HFFc6 (cell line): ENCODE results near the gene RAP1GAP2. TPM values are rescaled to one million over a fixed set of nuclear protein-coding genes. Genes with fewer than 3 reads are reported as not detected.
"Not testable (repeated sequence)": the region's sequence is repeated elsewhere in the genome, so short reads cannot be mapped to it uniquely, and the experiment has no call there.

ENCODE experiments used
- DNase-seq: peaks from one replicate; pipeline ENCODE4 v3.0.0-alpha.2; 2018
- H3K27ac Mint-ChIP-seq: 2 replicates; pipeline ENCODE4 v1.8.0; 2020; ENCODE audit warnings: mild to moderate bottlenecking, mixed read lengths
- H3K27me3 Mint-ChIP-seq: 2 replicates; pipeline ENCODE4 v1.8.0; 2021; ENCODE audit warnings: mild to moderate bottlenecking, moderate library complexity, mixed read lengths; ENCODE audit not compliant: insufficient read depth
- H3K36me3 Mint-ChIP-seq: 2 replicates; pipeline ENCODE4 v1.8.0; 2021; ENCODE audit warnings: low read depth, mixed read lengths
- H3K4me1 Mint-ChIP-seq: 2 replicates; pipeline ENCODE4 v1.8.0; 2020; ENCODE audit warnings: low read depth, mixed read lengths
- H3K4me3 Mint-ChIP-seq: 2 replicates; pipeline ENCODE4 v1.8.0; 2020; ENCODE audit warnings: mild to moderate bottlenecking, moderate library complexity, mixed read lengths
- H3K9me3 Mint-ChIP-seq: 2 replicates; pipeline ENCODE4 v1.8.0; 2020; ENCODE audit warnings: mild to moderate bottlenecking, mixed read lengths
- total RNA-seq, 6 experiments: library from RNA; stranded (reverse); fragmentation: NEBNext Ultra II Directional; extraction: Animal tissue kit (Norgen Biotek cat#: 25700); gene quantifications; 2 replicates in 1 of 6; 3 replicates in 5 of 6; pipeline ENCODE4 v1.2.3, GENCODE V29; 2021
- TF ChIP-seq, protein P1 (sequence below): fragments of 200-600 bp; sonication (generic); IDR thresholded peaks from 2 replicates; pipeline ENCODE4 v1.5.0; 2021; ENCODE audit warnings: antibody characterized with exemption, mild to moderate bottlenecking

The RAP1GAP2 gene
- total RNA-seq, 6 experiments from 2014 or later = 7.9 to 27.4 (median 23.9) TPM

GRCh38 chr17:2888326-2888725, 92.1 kb downstream of the RAP1GAP2 start:
- no peak for DNase-seq
- H3K4me3 Mint-ChIP-seq = no peak overlapping the region
- H3K27ac Mint-ChIP-seq = no peak overlapping the region
- no peaks in the 10 kb centered on the region for H3K9me3 Mint-ChIP-seq
- TF ChIP-seq, protein P1, sequence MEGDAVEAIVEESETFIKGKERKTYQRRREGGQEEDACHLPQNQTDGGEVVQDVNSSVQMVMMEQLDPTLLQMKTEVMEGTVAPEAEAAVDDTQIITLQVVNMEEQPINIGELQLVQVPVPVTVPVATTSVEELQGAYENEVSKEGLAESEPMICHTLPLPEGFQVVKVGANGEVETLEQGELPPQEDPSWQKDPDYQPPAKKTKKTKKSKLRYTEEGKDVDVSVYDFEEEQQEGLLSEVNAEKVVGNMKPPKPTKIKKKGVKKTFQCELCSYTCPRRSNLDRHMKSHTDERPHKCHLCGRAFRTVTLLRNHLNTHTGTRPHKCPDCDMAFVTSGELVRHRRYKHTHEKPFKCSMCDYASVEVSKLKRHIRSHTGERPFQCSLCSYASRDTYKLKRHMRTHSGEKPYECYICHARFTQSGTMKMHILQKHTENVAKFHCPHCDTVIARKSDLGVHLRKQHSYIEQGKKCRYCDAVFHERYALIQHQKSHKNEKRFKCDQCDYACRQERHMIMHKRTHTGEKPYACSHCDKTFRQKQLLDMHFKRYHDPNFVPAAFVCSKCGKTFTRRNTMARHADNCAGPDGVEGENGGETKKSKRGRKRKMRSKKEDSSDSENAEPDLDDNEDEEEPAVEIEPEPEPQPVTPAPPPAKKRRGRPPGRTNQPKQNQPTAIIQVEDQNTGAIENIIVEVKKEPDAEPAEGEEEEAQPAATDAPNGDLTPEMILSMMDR = no peak
- no peaks in the 10 kb centered on the region; the same call in 1 of the 2 replicates for H3K27me3 Mint-ChIP-seq
- H3K4me1 Mint-ChIP-seq = peaks cover 31% of the 10 kb centered on the region
- no peaks in the 10 kb centered on the region; the same call in 1 of the 2 replicates for H3K36me3 Mint-ChIP-seq

- H3K9me3 Mint-ChIP-seq = no peaks in the 10 kb centered on the region
- TF ChIP-seq, protein P1 = no peak
- no peak overlapping the region for H3K27ac Mint-ChIP-seq
- H3K4me1 Mint-ChIP-seq = peaks cover 23% of the 10 kb centered on the region
- no peaks in the 10 kb centered on the region; the same call in 1 of the 2 replicates for H3K27me3 Mint-ChIP-seq
- no peaks in the 10 kb centered on the region; the same call in 1 of the 2 replicates for H3K36me3 Mint-ChIP-seq
- no peak overlapping the region for H3K4me3 Mint-ChIP-seq
- no peak for DNase-seq
Observed at GRCh38 chr17:2889256-2889655, 93.0 kb downstream of the RAP1GAP2 start.

DNA sequence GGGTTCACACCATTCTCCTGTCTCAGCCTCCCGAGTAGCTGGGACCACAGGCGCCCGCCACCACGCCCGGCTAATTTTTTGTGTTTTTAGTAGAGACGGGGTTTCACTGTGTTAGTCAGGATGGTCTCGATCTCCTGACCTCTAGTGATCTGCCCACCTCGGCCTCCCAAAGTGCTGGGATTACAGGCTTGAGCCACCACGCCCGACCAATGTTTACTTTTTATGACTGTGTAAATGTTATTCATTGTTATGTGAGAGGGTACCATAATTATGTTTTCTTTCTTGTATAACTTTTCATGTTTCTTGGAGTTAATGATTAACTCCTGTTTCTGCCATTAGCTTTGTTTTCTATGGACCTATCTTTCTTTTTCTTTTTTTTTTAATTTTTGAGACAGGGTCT, 94.5 kb downstream of the RAP1GAP2 start:
- peaks cover 23% of the 10 kb centered on the region for H3K4me1 Mint-ChIP-seq
- H3K27ac Mint-ChIP-seq, DNase-seq, H3K36me3 Mint-ChIP-seq, H3K27me3 Mint-ChIP-seq, H3K4me3 Mint-ChIP-seq, H3K9me3 Mint-ChIP-seq: not testable (repeated sequence)

DNA sequence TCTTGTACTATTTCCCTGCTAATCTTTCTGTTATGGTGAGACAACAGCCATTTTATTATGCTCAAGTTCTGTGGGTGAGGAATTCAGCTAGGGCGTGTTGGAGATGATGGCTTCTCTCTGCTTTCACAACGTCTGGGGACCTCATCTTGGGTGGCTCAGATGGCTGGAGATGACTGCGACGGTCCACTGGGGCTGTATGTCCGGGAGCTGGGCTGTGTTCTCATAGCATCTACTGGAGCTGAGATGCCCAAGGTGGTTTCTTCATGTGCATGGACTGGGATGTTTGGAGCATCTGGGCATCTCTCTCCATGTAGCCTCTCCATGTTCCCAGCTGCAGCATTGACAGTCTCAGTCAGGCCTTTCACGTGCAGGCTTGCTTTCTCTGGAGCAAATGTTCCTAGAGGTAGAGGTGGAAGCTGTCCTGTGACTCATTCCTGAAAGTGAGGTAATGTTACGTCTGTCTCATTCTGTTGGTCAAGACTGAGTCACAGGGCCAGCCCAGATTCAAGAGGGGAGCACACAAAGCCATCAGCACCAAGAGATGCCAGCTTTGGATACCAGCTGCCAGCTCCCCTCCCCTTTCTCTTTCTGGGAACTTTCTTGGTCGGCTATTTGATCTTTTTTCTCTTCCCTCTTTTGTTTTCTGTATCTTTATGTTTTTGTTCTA, 96.2 kb downstream of the RAP1GAP2 start:
- Mint-ChIP-seq H3K4me3 (peak overlapping the region; percentile 16; the same call in 1 of the 2 replicates), H3K27ac (peak overlapping the region; percentile 69), H3K36me3 (peaks cover 5% of the 10 kb centered on the region), H3K4me1 (peaks cover 23% of the 10 kb centered on the region), H3K9me3 (no peaks in the 10 kb centered on the region), H3K27me3 (no peaks in the 10 kb centered on the region; the same call in none of the 2 replicates)
- peak; percentile 83 for DNase-seq
- TF ChIP-seq, protein P1 = no peak

GRCh38 chr17:2893422-2893914, 97.2 kb downstream of the RAP1GAP2 start:
- Mint-ChIP-seq H3K4me1 (peaks cover 23% of the 10 kb centered on the region), H3K9me3 (no peaks in the 10 kb centered on the region), H3K27ac (no peak overlapping the region), H3K27me3 (no peaks in the 10 kb centered on the region; the same call in none of the 2 replicates), H3K4me3 (no peak overlapping the region), H3K36me3 (peaks cover 7% of the 10 kb centered on the region)
- TF ChIP-seq, protein P1 = no peak
- DNase-seq = no peak

GRCh38 chr17:2894782-2895181, 98.5 kb downstream of the RAP1GAP2 start:
- H3K9me3 Mint-ChIP-seq = no peaks in the 10 kb centered on the region
- H3K4me1 Mint-ChIP-seq = peaks cover 22% of the 10 kb centered on the region
- TF ChIP-seq, protein P1 = no peak
- no peak overlapping the region for H3K4me3 Mint-ChIP-seq
- no peaks in the 10 kb centered on the region; the same call in none of the 2 replicates for H3K27me3 Mint-ChIP-seq
- no peak overlapping the region for H3K27ac Mint-ChIP-seq
- DNase-seq = no peak
- peaks cover 11% of the 10 kb centered on the region for H3K36me3 Mint-ChIP-seq
